K562 (cell line): ENCODE results near the gene ACLY. TPM values are rescaled to one million over a fixed set of nuclear protein-coding genes. Genes with fewer than 3 reads are reported as not detected.

Experiments used
- ATAC-seq: fragments of 200-7000 bp; cut with Tn5 transposase; 3 replicates; pipeline ENCODE4 v1.9.1; 2020; ENCODE audit warnings: moderate library complexity
- BruUV-seq: library from RNA; stranded (reverse); fragments of 400-500 nt; replicated peaks from 2 replicates; lab custom pipeline; 2021; lab: Mats Ljungman, UMichigan
- CTCF ChIA-PET: fragments of 300-600 bp; formaldehyde crosslinking; extraction: SDS; loops from one replicate; lab custom pipeline; 2021; ENCODE audit warnings: low intra/inter-chr PET ratio; lab: Yijun Ruan, JAX
- POLR2A ChIA-PET: fragments of 300-600, 350-650 bp; sonication (Branson Sonifier 250); formaldehyde crosslinking; extraction: SDS; loops from one replicate; lab custom pipeline; 2021; ENCODE audit warnings: antibody characterized with exemption, inconsistent platforms; lab: Yijun Ruan, JAX
- DNase-seq, 4 experiments: peaks; one replicate each; pipeline versions ENCODE4 v3.0.0 to v3.0.0-alpha.2; 2011 to 2018; ENCODE audit warnings: low spot score in 3 of 4, mixed read lengths in 3 of 4; ENCODE audit errors: extremely low read depth in 1 of 4
- FAIRE-seq: peaks from 2 replicates; lab custom pipeline; 2011; peaks lifted over from hg19 to GRCh38; lab: Jason Lieb, UNC
- H2AFZ ChIP-seq: 2 replicates; pipeline ENCODE4 v1.6.0; 2011; ENCODE audit warnings: low read depth, low read length, control low read depth, inconsistent platforms
- H3K27ac ChIP-seq: fragments of 200-600 bp; 3 replicates; pipeline ENCODE4 v1.8.0; 2011; ENCODE audit warnings: low read depth, mild to moderate bottlenecking, control low read depth, inconsistent platforms, low read length, moderate library complexity, mixed read lengths; ENCODE audit errors: extremely low read depth
- H3K27me3 ChIP-seq, 2 experiments: fragments of 300-600 bp in 1 of 2; 2 replicates in 1 of 2; 3 replicates in 1 of 2; pipeline versions ENCODE4 v1.6.0 to v1.8.0; 2011; ENCODE audit warnings: inconsistent platforms in 2 of 2, low read length in 2 of 2, mild to moderate bottlenecking in 1 of 2, mixed read lengths in 1 of 2, moderate library complexity in 1 of 2; ENCODE audit not compliant: control insufficient read depth in 2 of 2, insufficient read depth in 2 of 2
- H3K36me3 ChIP-seq: fragments of 300-600 bp; 3 replicates; pipeline ENCODE4 v1.8.0; 2011; ENCODE audit warnings: mild to moderate bottlenecking, low read length, inconsistent platforms; ENCODE audit not compliant: control insufficient read depth, insufficient read depth
- H3K4me1 ChIP-seq, 2 experiments: fragments of 200-600 bp in 1 of 2; replicated peaks in 1 of 2; 2 replicates in 1 of 2; 3 replicates in 1 of 2; pipeline versions ENCODE4 v1.5.1 to v1.8.0; 2011; ENCODE audit warnings: inconsistent platforms in 2 of 2, low read length in 2 of 2, mild to moderate bottlenecking in 1 of 2, mixed read lengths in 1 of 2, moderate library complexity in 1 of 2; ENCODE audit not compliant: control insufficient read depth in 2 of 2, insufficient read depth in 2 of 2
- H3K4me2 ChIP-seq: 2 replicates; pipeline ENCODE4 v1.6.1; 2011; ENCODE audit warnings: low read length, control low read depth, inconsistent platforms, mixed read lengths; ENCODE audit not compliant: insufficient read depth
- H3K4me3 ChIP-seq: fragments of 200-600 bp; sonication (generic), shearing (Covaris generic); 2 replicates; pipeline ENCODE4 v1.5.1; 2016; ENCODE audit warnings: control low read depth, inconsistent platforms
- H3K79me2 ChIP-seq: fragments of 200-600 bp; 3 replicates; pipeline ENCODE4 v1.8.0; 2011; ENCODE audit warnings: low read length, inconsistent platforms; ENCODE audit not compliant: control insufficient read depth, insufficient read depth
- H3K9ac ChIP-seq, 2 experiments: 2 replicates each; pipeline versions ENCODE4 v1.6.0 to v1.6.1; 2011; ENCODE audit warnings: low read depth in 2 of 2, low read length in 2 of 2, control low read depth in 1 of 2, inconsistent platforms in 1 of 2, mild to moderate bottlenecking in 1 of 2, mixed read lengths in 1 of 2; ENCODE audit not compliant: insufficient read depth in 1 of 2
- H3K9me1 ChIP-seq: one replicate; pipeline ENCODE4 v1.6.0; 2011; ENCODE audit warnings: inconsistent platforms, mild to moderate bottlenecking, low read length, moderate library complexity; ENCODE audit not compliant: control insufficient read depth, insufficient read depth
- H3K9me3 ChIP-seq: replicated peaks from 2 replicates; pipeline ENCODE4 v1.5.1; 2011; ENCODE audit warnings: low read depth, low read length, inconsistent platforms; ENCODE audit not compliant: control insufficient read depth, insufficient read depth
- H4K20me1 ChIP-seq: replicated peaks from 2 replicates; pipeline ENCODE4 v1.6.1; 2011; ENCODE audit warnings: low read length, inconsistent platforms, mixed read lengths; ENCODE audit not compliant: control insufficient read depth, insufficient read depth
- MCM5 ChIP-seq: fragments of 450-650 bp; IDR thresholded peaks from 2 replicates; pipeline ENCODE4 v1.6.1; 2016; ENCODE audit warnings: low read depth
- MED1 ChIP-seq: sonication (generic); formaldehyde crosslinking; IDR thresholded peaks from 2 replicates; pipeline ENCODE4 v1.8.1; 2023; ENCODE audit warnings: missing genetic modification reagents, borderline replicate concordance
- MLLT1 ChIP-seq, 2 experiments: fragments of 450-650 bp; IDR thresholded peaks; 2 replicates each; pipeline ENCODE4 v1.6.1; 2016
- PKNOX1 ChIP-seq: fragments of 450-650 bp; IDR thresholded peaks from 2 replicates; pipeline ENCODE4 v1.6.1; 2016
- RNF2 ChIP-seq: sonication (generic); IDR thresholded peaks from 2 replicates; pipeline ENCODE4 v1.6.1; 2016
- TAF9B ChIP-seq: fragments of 450-650 bp; IDR thresholded peaks from 2 replicates; pipeline ENCODE4 v1.6.1; 2018; ENCODE audit warnings: mild to moderate bottlenecking; ENCODE audit not compliant: partially characterized antibody
- ZNF280A ChIP-seq: fragments of 450-650 bp; IDR thresholded peaks from 2 replicates; pipeline ENCODE4 v1.6.1; 2018; ENCODE audit warnings: mild to moderate bottlenecking, low read depth; ENCODE audit not compliant: partially characterized antibody
- WGBS: fragments of 100-300 bp; shearing (Covaris generic); methylation state at CpG from one replicate; pipeline ENCODE4 v1.1.6; 2016; ENCODE audit warnings: low coverage, mixed read lengths; ENCODE audit not compliant: insufficient coverage; ENCODE audit errors: missing lambda C conversion rate; 5-methylcytosine and 5-hydroxymethylcytosine counted together
- in situ Hi-C: fragments of 300-500 bp; cut with MboI; formaldehyde crosslinking; loops from 4 replicates; pipeline ENCODE4 v1.15.0; 2018; ENCODE audit warnings: inconsistent platforms, mixed read lengths
- intact Hi-C: fragments of 100-400 bp; cut with micrococcal nuclease; formaldehyde crosslinking; loops from 2 replicates; pipeline ENCODE4 v1.14.2; 2022
- polyA plus RNA-seq, 8 experiments: library from polyadenylated mRNA; depleted of rRNA in 4 of 8; stranded (reverse) in 5 of 8; unstranded in 3 of 8; fragments of >200 nt; fragmentation: Nextera tagmentation in 2 of 8; fragmentation: Illumina TruSeq in 1 of 8; extraction: Ambion mirVana in 2 of 8; extraction: Trizol in 1 of 8; gene quantifications; 2 replicates each; pipeline versions ENCODE4 v1.2.1 to v1.2.3, GENCODE V29; 2011 to 2014; ENCODE audit warnings: inconsistent platforms in 1 of 8, missing spikeins in 1 of 8
- total RNA-seq, 7 experiments: library from RNA; depleted of rRNA in 6 of 7; stranded (reverse); fragments of >200 nt in 6 of 7; fragmentation: Illumina TruSeq in 2 of 7; extraction: Trizol in 2 of 7; gene quantifications; 2 replicates each; pipeline versions ENCODE4 v1.2.1 to v1.2.3, GENCODE V29; 2011 to 2021; ENCODE audit warnings: low replicate concordance in 1 of 7

The ACLY gene
- total and polyA plus RNA-seq, 9 of the 15 experiments (the other 6 are each of a cell fraction or from before 2014, with no cell fraction given) = 42.9 to 280 (median 125) TPM

- no peak overlapping the region for H3K9ac ChIP-seq
- ATAC-seq = no peak
- ChIA-PET CTCF (no interaction called here), POLR2A (interaction anchor here (0.6 kb wide), 2 partner anchors 9 to 11 kb away, joined by 3 read pairs; no protein-coding TSS in a partner anchor)
- H3K9me1 ChIP-seq = no peaks in the 10 kb centered on the region
- H2AFZ ChIP-seq = no peak overlapping the region
- no peaks in the 10 kb centered on the region for H3K79me2 ChIP-seq
- no peak for FAIRE-seq
- TF ChIP-seq MCM5 = no peak
- no peak for DNase-seq
- H3K4me2 ChIP-seq = no peak overlapping the region
- no peaks in the 10 kb centered on the region for H3K27me3 ChIP-seq
- H3K4me3 ChIP-seq = no peak overlapping the region
- peaks cover 24 to 26% of the 10 kb centered on the region in 2 experiments for H3K4me1 ChIP-seq
- no peak overlapping the region for H3K27ac ChIP-seq
- intact Hi-C loops = no loop called here
- no peaks in the 10 kb centered on the region for H3K9me3 ChIP-seq
- no peaks in the 10 kb centered on the region for H3K36me3 ChIP-seq
- H4K20me1 ChIP-seq = no peaks in the 10 kb centered on the region
- no TSS peak for BruUV-seq
- in situ Hi-C loops = no loop called here
- 80% methylated on average over 8 of the region's 8 CpGs for WGBS
These were observed 24.0 kb upstream of the ACLY start for GRCh38 chr17:41942626-41943373.

- no TSS peak for BruUV-seq
- H3K9me1 ChIP-seq = no peaks in the 10 kb centered on the region
- FAIRE-seq = no peak
- DNase-seq = no peak
- no peak for ATAC-seq
- intact Hi-C loops = no loop called here
- H3K36me3 ChIP-seq = no peaks in the 10 kb centered on the region
- ChIA-PET POLR2A (interaction anchor here (1.5 kb wide), 1 partner anchor 12 kb away, joined by 3 read pairs; no protein-coding TSS in a partner anchor), CTCF (no interaction called here)
- H3K27ac ChIP-seq = no peak overlapping the region
- no peaks in the 10 kb centered on the region for H3K79me2 ChIP-seq
- H3K4me3 ChIP-seq = no peak overlapping the region
- in situ Hi-C loops = no loop called here
- H3K4me2 ChIP-seq = no peak overlapping the region
- no peaks in the 10 kb centered on the region for H3K27me3 ChIP-seq
- no peaks in the 10 kb centered on the region for H4K20me1 ChIP-seq
- no peak overlapping the region for H2AFZ ChIP-seq
- no peak overlapping the region for H3K9ac ChIP-seq
- TF ChIP-seq TAF9B = no peak
- TF ChIP-seq ZNF280A = no peak
- TF ChIP-seq RNF2 = no peak
- no peak for TF ChIP-seq MLLT1 (IDR thresholded peaks at IDR 0.05)
- no peak for TF ChIP-seq MED1
- TF ChIP-seq PKNOX1 = no peak
- TF ChIP-seq, all 486 proteins: peak for 0
- Histone ChIP-seq H3K4me1 (peaks cover 28 to 29% of the 10 kb centered on the region in 2 experiments), H3K9me3 (no peaks in the 10 kb centered on the region)
- 67% methylated on average over 3 of the region's 5 CpGs for WGBS
These were observed 22.4 kb upstream of the ACLY start for GRCh38 chr17:41941168-41941567.
